Spleen (tissue), 7 donors: ENCODE results near the gene RTL10.

ENCODE experiments used
- CTCF ChIP-seq, 11 experiments: fragments of 200-600 bp in 7 of 11; fragments of 450-650 bp in 4 of 11; sonication (generic) in 4 of 11; IDR thresholded peaks in 8 of 11; conservative IDR thresholded peaks in 3 of 11; 1 replicate in 7 of 11; 2 replicates in 4 of 11; pipeline versions ENCODE4 v1.4.0 to v1.8.0; 2016 to 2021; ENCODE audit warnings: antibody characterized with exemption in 11 of 11, inconsistent platforms in 4 of 11, mild to moderate bottlenecking in 1 of 11
- POLR2A ChIP-seq, 3 donors: fragments of 450-650 bp; IDR thresholded peaks; one replicate each; pipeline ENCODE4 v1.5.1; 2017; ENCODE audit warnings: antibody characterized with exemption in 3 of 3, mild to moderate bottlenecking in 1 of 3
- POLR2AphosphoS5 ChIP-seq, 3 donors: sonication (generic); formaldehyde crosslinking; IDR thresholded peaks; one replicate each; pipeline ENCODE4 v1.5.1; 2017; ENCODE audit warnings: antibody characterized with exemption in 3 of 3
- donor health status: DM: no; HTN: no; CAD: no; lungs with moderate emphysema.
- donor health status: DM: no; HTN: no; CAD: no.
- donor health status: DM: no; HTN: no; CAD: no.

GRCh38 chr22:19903513-19903912 is 48.8 kb upstream of the RTL10 start:
- TF ChIP-seq POLR2A (IDR thresholded peaks at IDR 0.05) (no peak), CTCF (IDR thresholded peaks at IDR 0.05 in 8 of 11, conservative IDR thresholded peaks at IDR 0.05 in 3 of 11) (no peak), POLR2AphosphoS5 (IDR thresholded peaks at IDR 0.05) (no peak)
